Vagina (tissue), 2 donors: ENCODE data around the gene UGT2A2. TPM values are rescaled to one million over a fixed set of nuclear protein-coding genes. Genes with fewer than 3 reads are reported as not detected.
"Not testable (repeated sequence)": the region's sequence is repeated elsewhere in the genome, so short reads cannot be mapped to it uniquely, and the experiment has no call there.

Experiments
- DNase-seq, 2 donors: peaks; one replicate each; pipeline ENCODE4 v3.0.0-alpha.2; 2017; ENCODE audit errors: extremely low spot score in 2 of 2
- H3K27ac ChIP-seq: fragments of 200-600 bp; sonication (generic); one replicate; pipeline ENCODE4 v1.5.1; 2019
- H3K27me3 ChIP-seq: fragments of 200-600 bp; sonication (generic); one replicate; pipeline ENCODE4 v1.5.1; 2019
- H3K36me3 ChIP-seq, 2 donors: fragments of 200-600 bp; sonication (generic); one replicate each; pipeline ENCODE4 v1.5.1; 2017 to 2019
- H3K4me1 ChIP-seq: fragments of 200-600 bp; sonication (generic); one replicate; pipeline ENCODE4 v1.5.1; 2019
- H3K4me3 ChIP-seq, 2 donors: fragments of 200-600 bp; sonication (generic); 1 replicate in 1 of 2; 2 replicates in 1 of 2; pipeline ENCODE4 v1.5.1; 2016 to 2019
- H3K9me3 ChIP-seq: fragments of 200-600 bp; sonication (generic); one replicate; pipeline ENCODE4 v1.5.1; 2019
- CTCF ChIP-seq, 3 experiments: fragments of 450-650 bp in 2 of 3; fragments of 200-600 bp in 1 of 3; sonication (generic) in 1 of 3; IDR thresholded peaks; one replicate each; pipeline ENCODE4 v1.5.1; 2017 to 2019; ENCODE audit warnings: antibody characterized with exemption in 3 of 3, mild to moderate bottlenecking in 2 of 3, moderate library complexity in 2 of 3
- POLR2A ChIP-seq, 2 donors: fragments of 450-650 bp; IDR thresholded peaks; one replicate each; pipeline ENCODE4 v1.6.1; 2017; ENCODE audit warnings: antibody characterized with exemption in 2 of 2, mild to moderate bottlenecking in 2 of 2, moderate library complexity in 2 of 2
- POLR2AphosphoS5 ChIP-seq, 2 donors: sonication (generic); formaldehyde crosslinking; IDR thresholded peaks; one replicate each; pipeline ENCODE4 v1.9.0; 2017; ENCODE audit warnings: antibody characterized with exemption in 2 of 2, mild to moderate bottlenecking in 2 of 2, low read depth in 1 of 2; ENCODE audit not compliant: insufficient read depth in 1 of 2
- intact Hi-C: fragments of 100-400 bp; cut with DNase I; formaldehyde crosslinking; loops from one replicate; pipeline ENCODE4 v1.15.1; 2023
- total RNA-seq: library from RNA; depleted of rRNA; stranded (reverse); fragments of >200 nt; gene quantifications from one replicate; pipeline ENCODE4 v1.2.3, GENCODE V29; 2016

The UGT2A2 gene
- total RNA-seq, result not detected

GRCh38 chr4:69639542-69639941 is at the start of gene UGT2A2:
Gene UGT2A2 (minus strand): TSS chr4:69639642. CDS start chr4:69639640, 2 bp downstream.
- H3K27me3 ChIP-seq, result no peaks in the 10 kb centered on the region
- no peak within 1 kb of the TSS for H3K4me3 ChIP-seq
- no peak for TF ChIP-seq POLR2AphosphoS5 (IDR thresholded peaks at IDR 0.05; ENCODE audit: insufficient read depth in 1 of 2, low read depth in 1 of 2)
- TF ChIP-seq POLR2A (IDR thresholded peaks at IDR 0.05), result no peak
- no peak for TF ChIP-seq CTCF (IDR thresholded peaks at IDR 0.05)
- H3K9me3 ChIP-seq, result no peaks in the 10 kb centered on the region
- H3K36me3 ChIP-seq, result no peaks in the 10 kb centered on the region
- no peak within 1 kb of the TSS for H3K27ac ChIP-seq
- DNase-seq, result no peak
- H3K4me1 ChIP-seq, result no peaks in the 10 kb centered on the region
- intact Hi-C loops, result no loop called here

GRCh38 chr4:69684804-69685203 is 45.4 kb upstream of the UGT2A2 start:
- H3K27me3 ChIP-seq, result no peaks in the 10 kb centered on the region
- H3K27ac ChIP-seq, result no peak overlapping the region
- intact Hi-C loops, result no loop called here
- no peaks in the 10 kb centered on the region for H3K4me1 ChIP-seq
- H3K9me3 ChIP-seq, result no peaks in the 10 kb centered on the region
- no peak for DNase-seq
- no peak for TF ChIP-seq CTCF (IDR thresholded peaks at IDR 0.05)
- no peak for TF ChIP-seq POLR2A (IDR thresholded peaks at IDR 0.05)
- TF ChIP-seq POLR2AphosphoS5 (IDR thresholded peaks at IDR 0.05; ENCODE audit: insufficient read depth in 1 of 2, low read depth in 1 of 2), result no peak
- no peak overlapping the region for H3K4me3 ChIP-seq
- H3K36me3 ChIP-seq, result no peaks in the 10 kb centered on the region

GRCh38 chr4:69668680-69669079 is 29.2 kb upstream of the UGT2A2 start:
- Histone ChIP-seq H3K4me3 (no peak overlapping the region), H3K9me3 (no peaks in the 10 kb centered on the region), H3K27ac (no peak overlapping the region), H3K4me1 (no peaks in the 10 kb centered on the region), H3K36me3 (no peaks in the 10 kb centered on the region), H3K27me3 (no peaks in the 10 kb centered on the region)
- intact Hi-C loops, result no loop called here
- TF ChIP-seq CTCF (IDR thresholded peaks at IDR 0.05) (no peak), POLR2AphosphoS5 (IDR thresholded peaks at IDR 0.05; ENCODE audit: insufficient read depth in 1 of 2, low read depth in 1 of 2) (no peak), POLR2A (IDR thresholded peaks at IDR 0.05) (no peak)
- DNase-seq, result no peak

- H3K27me3 ChIP-seq, intact Hi-C loops, H3K4me1 ChIP-seq, H3K4me3 ChIP-seq, H3K36me3 ChIP-seq, H3K9me3 ChIP-seq, H3K27ac ChIP-seq, DNase-seq: not testable (repeated sequence)
Measured at GRCh38 chr4:69664009-69664408, 24.6 kb upstream of the UGT2A2 start.

GRCh38 chr4:69661130-69661803 is 21.8 kb upstream of the UGT2A2 start:
- H3K4me1 ChIP-seq, H3K27me3 ChIP-seq, DNase-seq, H3K36me3 ChIP-seq, H3K27ac ChIP-seq, H3K4me3 ChIP-seq, H3K9me3 ChIP-seq, intact Hi-C loops: not testable (repeated sequence)

- intact Hi-C loops, result no loop called here
- H3K36me3 ChIP-seq, result no peaks in the 10 kb centered on the region
- no peak for DNase-seq
- H3K27me3 ChIP-seq, result no peaks in the 10 kb centered on the region
- no peak overlapping the region for H3K4me3 ChIP-seq
- H3K9me3 ChIP-seq, result no peaks in the 10 kb centered on the region
- TF ChIP-seq CTCF (IDR thresholded peaks at IDR 0.05), result no peak
- H3K4me1 ChIP-seq, result no peaks in the 10 kb centered on the region
- no peak overlapping the region for H3K27ac ChIP-seq
Measured at GRCh38 chr4:69658133-69658532, 18.7 kb upstream of the UGT2A2 start.
